OCI-LY3 (cell line): ENCODE results near the gene CDHR3.

Source experiments
- H2AFZ ChIP-seq: fragments of 200-600, 300-600 bp; shearing (Covaris generic); 2 replicates; pipeline ENCODE4 v1.6.0; 2014; ENCODE audit warnings: antibody characterized with exemption, low read depth, low read length
- H3K27ac ChIP-seq: fragments of 200-600, 300-600 bp; sonication (generic); 2 replicates; pipeline ENCODE4 v1.5.1; 2014; ENCODE audit warnings: mild to moderate bottlenecking, low read length, moderate library complexity, mixed read lengths
- H3K27me3 ChIP-seq: fragments of 200-600, 300-600 bp; sonication (generic); 2 replicates; pipeline ENCODE4 v1.6.1; 2014; ENCODE audit warnings: low read depth, low read length, mixed read lengths
- H3K36me3 ChIP-seq: fragments of 200-600, 300-600 bp; sonication (generic); replicated peaks from 2 replicates; pipeline ENCODE3; 2014; ENCODE audit warnings: low read depth, low read length, mixed read lengths
- H3K4me1 ChIP-seq: fragments of 300-600, 200-600 bp; sonication (generic); 2 replicates; pipeline ENCODE4 v1.6.1; 2014; ENCODE audit warnings: low read length, mixed read lengths
- H3K4me2 ChIP-seq: fragments of 200-600, 300-600 bp; sonication (generic); 2 replicates; pipeline ENCODE4 v1.6.1; 2014; ENCODE audit warnings: low read length, mixed read lengths
- H3K4me3 ChIP-seq: fragments of 300-600, 200-600 bp; sonication (generic); 2 replicates; pipeline ENCODE4 v1.5.1; 2014; ENCODE audit warnings: antibody characterized with exemption, mild to moderate bottlenecking, low read length, moderate library complexity
- H3K79me2 ChIP-seq: fragments of 300-600, 200-600 bp; shearing (Covaris generic); 2 replicates; pipeline ENCODE4 v1.6.1; 2014; ENCODE audit warnings: mild to moderate bottlenecking, low read length, mixed read lengths
- H3K9ac ChIP-seq: fragments of 300-600, 200-600 bp; shearing (Covaris generic); 2 replicates; pipeline ENCODE4 v1.6.0; 2014; ENCODE audit warnings: mild to moderate bottlenecking, low read length, moderate library complexity
- H3K9me3 ChIP-seq: fragments of 200-600, 300-600 bp; shearing (Covaris generic); 2 replicates; pipeline ENCODE4 v1.6.1; 2014; ENCODE audit warnings: low read length, mixed read lengths; ENCODE audit not compliant: insufficient read depth
- H4K20me1 ChIP-seq: fragments of 200-600, 300-600 bp; sonication (generic); 2 replicates; pipeline ENCODE4 v1.6.1; 2016; ENCODE audit warnings: low read length, mixed read lengths; ENCODE audit not compliant: insufficient read depth
- CTCF ChIP-seq: fragments of 200-600, 300-600 bp; sonication (generic); IDR thresholded peaks from 2 replicates; pipeline ENCODE4 v1.5.1; 2014; ENCODE audit warnings: antibody characterized with exemption, low read length, low read depth
- EZH2phosphoT487 ChIP-seq: fragments of 200-600 bp; shearing (Covaris generic); IDR thresholded peaks from 2 replicates; pipeline ENCODE4 v1.6.1; 2018; ENCODE audit warnings: antibody characterized with exemption, mixed run types, low read depth

Gene CDHR3

DNA sequence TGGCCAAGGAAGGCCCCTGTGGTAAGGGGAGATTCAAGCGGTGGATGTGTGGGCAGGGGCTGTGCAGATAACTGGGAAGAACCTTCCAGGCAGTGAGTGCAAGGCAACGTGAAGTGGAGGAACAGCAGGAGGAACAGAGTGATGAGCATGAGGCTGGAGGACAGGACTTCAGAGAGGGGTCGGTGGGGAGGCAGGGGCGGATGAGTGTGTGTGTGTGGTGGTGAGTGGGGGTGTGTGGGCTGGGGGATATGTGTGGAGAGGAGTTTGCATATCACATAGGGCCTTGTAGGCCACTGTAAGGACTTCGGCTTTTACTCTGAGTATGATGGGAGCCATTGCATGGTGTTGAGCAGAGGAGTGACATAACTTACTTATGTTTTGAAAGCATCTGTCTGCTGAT lies 75.2 kb downstream of the CDHR3 start:
- Histone ChIP-seq H3K9ac (no peak overlapping the region), H3K4me2 (no peak overlapping the region), H3K79me2 (no peaks in the 10 kb centered on the region), H3K9me3 (no peaks in the 10 kb centered on the region), H3K27me3 (no peaks in the 10 kb centered on the region), H4K20me1 (no peaks in the 10 kb centered on the region), H2AFZ (no peak overlapping the region), H3K4me3 (no peak overlapping the region), H3K27ac (no peak overlapping the region), H3K4me1 (peaks cover 16% of the 10 kb centered on the region), H3K36me3 (no peaks in the 10 kb centered on the region)
- TF ChIP-seq CTCF: no peak
- no peak for TF ChIP-seq EZH2phosphoT487

- no peak overlapping the region for H2AFZ ChIP-seq
These were observed 75.9 kb downstream of the CDHR3 start for GRCh38 chr7:106038916-106039315.

GRCh38 chr7:106039486-106040060 lies 76.5 kb downstream of the CDHR3 start:
- Histone ChIP-seq H4K20me1 (no peaks in the 10 kb centered on the region), H3K9me3 (no peaks in the 10 kb centered on the region), H2AFZ (no peak overlapping the region), H3K27ac (no peak overlapping the region), H3K4me2 (no peak overlapping the region), H3K27me3 (peaks cover 11% of the 10 kb centered on the region), H3K36me3 (no peaks in the 10 kb centered on the region), H3K9ac (no peak overlapping the region), H3K4me3 (no peak overlapping the region), H3K4me1 (peaks cover 16% of the 10 kb centered on the region), H3K79me2 (no peaks in the 10 kb centered on the region)
- TF ChIP-seq EZH2phosphoT487 (no peak), CTCF (no peak)

More at GRCh38 chr7:106038916-106039315, 75.9 kb downstream of the CDHR3 start:
- Histone ChIP-seq H3K27me3 (peaks cover 4% of the 10 kb centered on the region), H3K27ac (no peak overlapping the region), H3K9ac (no peak overlapping the region), H3K79me2 (no peaks in the 10 kb centered on the region), H3K4me2 (no peak overlapping the region), H3K9me3 (no peaks in the 10 kb centered on the region), H3K4me3 (no peak overlapping the region), H3K36me3 (no peaks in the 10 kb centered on the region), H3K4me1 (peaks cover 16% of the 10 kb centered on the region), H4K20me1 (no peaks in the 10 kb centered on the region)
- TF ChIP-seq EZH2phosphoT487 (no peak), CTCF (no peak)

DNA sequence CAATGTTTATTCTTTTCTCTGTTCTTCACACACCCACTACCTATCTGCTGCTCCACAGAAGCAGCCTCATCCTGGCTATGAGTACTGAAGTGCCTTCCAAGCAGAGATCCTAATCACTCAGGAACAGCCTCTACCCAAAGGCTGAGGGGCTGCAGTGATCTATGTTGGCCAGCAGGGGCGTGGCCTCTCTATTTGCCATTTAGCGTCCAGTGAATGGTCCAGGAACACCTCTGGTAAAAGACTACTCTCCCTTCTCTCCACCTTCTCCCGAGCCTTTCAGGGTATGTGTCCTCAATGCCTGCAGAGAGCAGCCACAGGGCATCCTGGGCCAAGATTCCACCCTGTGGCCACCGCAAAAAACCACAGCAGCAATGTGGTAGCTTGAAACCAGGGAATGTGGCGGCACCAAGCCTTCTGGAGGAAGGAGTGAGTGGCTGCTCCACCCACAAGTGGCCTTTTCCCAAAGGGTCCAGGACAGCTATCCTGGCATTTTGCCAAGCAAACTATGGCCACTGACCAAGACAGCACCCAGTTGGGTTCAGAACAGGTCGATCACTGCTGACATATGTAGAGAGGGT lies 78.2 kb downstream of the CDHR3 start:
- Histone ChIP-seq H3K9ac (no peak overlapping the region), H3K36me3 (no peaks in the 10 kb centered on the region), H3K27ac (no peak overlapping the region), H3K4me1 (peaks cover 8% of the 10 kb centered on the region), H4K20me1 (no peaks in the 10 kb centered on the region), H3K9me3 (no peaks in the 10 kb centered on the region), H3K4me2 (no peak overlapping the region), H3K79me2 (no peaks in the 10 kb centered on the region), H3K4me3 (no peak overlapping the region), H3K27me3 (peaks cover 27% of the 10 kb centered on the region), H2AFZ (no peak overlapping the region)
- TF ChIP-seq CTCF (peak; percentile 65), EZH2phosphoT487 (no peak)
